GM12875 (cell line): ENCODE measurements around the gene CASZ1.
A peak's percentile ranks its signal among the peaks of the same experiment; 100 is the strongest.

ENCODE experiments used
- H3K4me3 ChIP-seq: one replicate; pipeline ENCODE4 v1.5.1; 2011; ENCODE audit warnings: low read depth, low read length, control low read depth
- CTCF ChIP-seq: IDR thresholded peaks from 2 replicates; pipeline ENCODE4 v1.5.1; 2011; ENCODE audit warnings: low read depth, mild to moderate bottlenecking, control low read depth, inconsistent platforms, low read length, moderate library complexity, borderline replicate concordance; ENCODE audit not compliant: insufficient read depth

The CASZ1 gene

GRCh38 chr1:10694633-10695627, 101.5 kb downstream of the CASZ1 start:
- no peak for TF ChIP-seq CTCF
- H3K4me3 ChIP-seq, result peak overlapping the region; percentile 36

GRCh38 chr1:10694274-10694632, 102.2 kb downstream of the CASZ1 start:
- H3K4me3 ChIP-seq, result peak overlapping the region; percentile 66
- no peak for TF ChIP-seq CTCF

- TF ChIP-seq CTCF, result no peak
- peak overlapping the region; percentile 66 for H3K4me3 ChIP-seq
Measured at GRCh38 chr1:10693497-10694273, 102.8 kb downstream of the CASZ1 start.

- no peak for TF ChIP-seq CTCF
- peak overlapping the region; percentile 66 for H3K4me3 ChIP-seq
Measured at GRCh38 chr1:10693152-10693496, 103.3 kb downstream of the CASZ1 start.

- no peak overlapping the region for H3K4me3 ChIP-seq
Measured at GRCh38 chr1:10692401-10693021, 103.9 kb downstream of the CASZ1 start.

GRCh38 chr1:10691740-10692125, 104.7 kb downstream of the CASZ1 start:
- no peak for TF ChIP-seq CTCF
- peak overlapping the region; percentile 15 for H3K4me3 ChIP-seq

More at GRCh38 chr1:10692401-10693021, 103.9 kb downstream of the CASZ1 start:
- TF ChIP-seq CTCF, result peak; percentile 82
